ENCODE results near the gene U2AF1L4. TPM values are rescaled to one million over a fixed set of nuclear protein-coding genes. Genes with fewer than 3 reads are reported as not detected.

Gene U2AF1L4
- total RNA-seq, 4 donors from 2014 or later = 29.7 to 51.7 (median 36.8) TPM

- Histone ChIP-seq H3K9me3 (no peaks in the 10 kb centered on the region), H3K36me3 (peaks cover 0 to 3% of the 10 kb centered on the region in 2 donors), H3K4me3 (replicated peaks in 1 of 3) (no peak overlapping the region), H3K4me1 (no peaks in the 10 kb centered on the region), H3K27me3 (no peaks in the 10 kb centered on the region), H3K27ac (no peak overlapping the region)
- DNase-seq = no peak
- TF ChIP-seq CTCF (IDR thresholded peaks at IDR 0.05) (no peak), POLR2A (IDR thresholded peaks at IDR 0.05) (no peak)
- 80 to 84% methylated on average over 27 to 29 of the region's 45 CpGs for WGBS, 2 donors
- intact Hi-C loops (cut with DNase I) = no loop called here
Measured at GRCh38 chr19:35784503-35785338, 39.5 kb upstream of the U2AF1L4 start.

GRCh38 chr19:35783469-35784434 is 38.5 kb upstream of the U2AF1L4 start:
- WGBS, 2 donors = 84 to 87% methylated on average over 28 of the region's 28 CpGs
- no peaks in the 10 kb centered on the region for H3K4me1 ChIP-seq
- no peaks in the 10 kb centered on the region for H3K9me3 ChIP-seq
- intact Hi-C loops (cut with DNase I) = no loop called here
- TF ChIP-seq POLR2A (IDR thresholded peaks at IDR 0.05) = no peak
- TF ChIP-seq CTCF (IDR thresholded peaks at IDR 0.05) = no peak
- no peak for DNase-seq
- H3K36me3 ChIP-seq = peaks cover 0 to 3% of the 10 kb centered on the region in 2 donors
- no peak overlapping the region for H3K4me3 ChIP-seq (replicated peaks in 1 of 3)
- no peaks in the 10 kb centered on the region for H3K27me3 ChIP-seq
- no peak overlapping the region for H3K27ac ChIP-seq

- Histone ChIP-seq H3K4me3 (replicated peaks in 1 of 3) (no peak overlapping the region), H3K4me1 (no peaks in the 10 kb centered on the region), H3K9me3 (no peaks in the 10 kb centered on the region), H3K27ac (no peak overlapping the region), H3K27me3 (no peaks in the 10 kb centered on the region), H3K36me3 (peaks cover 0 to 3% of the 10 kb centered on the region in 2 donors)
- intact Hi-C loops (cut with DNase I) = no loop called here
- no peak for DNase-seq
- WGBS, 2 donors = 90 to 97% methylated on average over 12 of the region's 12 CpGs
- no peak for TF ChIP-seq CTCF (IDR thresholded peaks at IDR 0.05)
- no peak for TF ChIP-seq POLR2A (IDR thresholded peaks at IDR 0.05)
Measured at GRCh38 chr19:35782589-35782988, 37.4 kb upstream of the U2AF1L4 start.

GRCh38 chr19:35781650-35782049 is 36.4 kb upstream of the U2AF1L4 start:
- H3K27ac ChIP-seq = no peak overlapping the region
- H3K4me1 ChIP-seq = no peaks in the 10 kb centered on the region
- 82 to 91% methylated on average over 9 of the region's 9 CpGs for WGBS, 2 donors
- no peak for DNase-seq
- H3K36me3 ChIP-seq = peaks cover 0 to 3% of the 10 kb centered on the region in 2 donors
- no peaks in the 10 kb centered on the region for H3K27me3 ChIP-seq
- intact Hi-C loops (cut with DNase I) = no loop called here
- TF ChIP-seq POLR2A (IDR thresholded peaks at IDR 0.05) = no peak
- TF ChIP-seq CTCF (IDR thresholded peaks at IDR 0.05) = no peak
- H3K4me3 ChIP-seq (replicated peaks in 1 of 3) = no peak overlapping the region
- no peaks in the 10 kb centered on the region for H3K9me3 ChIP-seq
